DMS114 treated with DMSO at 0.1 percent for 48 hours (cell line): ENCODE results near the gene KCNS3.
"Not testable (repeated sequence)": the region's sequence is repeated elsewhere in the genome, so short reads cannot be mapped to it uniquely, and the experiment has no call there.

ENCODE experiments used
- DNase-seq: peaks from one replicate; lab custom pipeline; 2025; ENCODE audit not compliant: unreplicated experiment; lab: John Stamatoyannopoulos, UW

Gene KCNS3

GRCh38 chr2:17936599-17936998, 58.1 kb downstream of the KCNS3 start:
- DNase-seq: no peak

- DNase-seq: no peak
Observed at GRCh38 chr2:17940091-17940630, 61.7 kb downstream of the KCNS3 start.

DNA sequence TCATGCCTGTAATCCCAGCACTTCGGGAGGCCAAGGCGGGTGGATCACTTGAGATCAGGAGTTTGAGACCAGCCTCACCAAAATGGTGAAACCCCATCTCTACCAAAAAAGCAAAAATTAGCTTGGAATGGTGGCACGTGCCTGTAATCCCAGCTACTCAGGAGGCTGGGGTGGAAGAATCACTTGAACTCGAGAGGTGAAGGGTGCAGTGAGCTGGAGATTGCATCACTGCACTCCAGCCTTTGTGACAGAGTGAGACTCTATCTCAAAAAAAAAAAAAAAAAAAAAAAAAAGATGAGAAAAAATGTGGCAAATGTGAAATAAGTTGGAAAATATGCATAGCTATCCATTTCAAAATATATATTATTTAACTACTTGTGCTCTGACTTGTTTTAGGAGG, 65.0 kb downstream of the KCNS3 start:
- DNase-seq: no peak

- no peak for DNase-seq
Observed at GRCh38 chr2:17947113-17947512, 68.6 kb downstream of the KCNS3 start.

- DNase-seq: no peak
Observed at GRCh38 chr2:17950006-17950405, 71.5 kb downstream of the KCNS3 start.

- no peak for DNase-seq
Observed at GRCh38 chr2:17951563-17951962, 73.1 kb downstream of the KCNS3 start.

GRCh38 chr2:17958466-17959092, 80.1 kb downstream of the KCNS3 start:
- no peak for DNase-seq

- no peak for DNase-seq
Observed at GRCh38 chr2:17959356-17959755, 80.9 kb downstream of the KCNS3 start.

DNA sequence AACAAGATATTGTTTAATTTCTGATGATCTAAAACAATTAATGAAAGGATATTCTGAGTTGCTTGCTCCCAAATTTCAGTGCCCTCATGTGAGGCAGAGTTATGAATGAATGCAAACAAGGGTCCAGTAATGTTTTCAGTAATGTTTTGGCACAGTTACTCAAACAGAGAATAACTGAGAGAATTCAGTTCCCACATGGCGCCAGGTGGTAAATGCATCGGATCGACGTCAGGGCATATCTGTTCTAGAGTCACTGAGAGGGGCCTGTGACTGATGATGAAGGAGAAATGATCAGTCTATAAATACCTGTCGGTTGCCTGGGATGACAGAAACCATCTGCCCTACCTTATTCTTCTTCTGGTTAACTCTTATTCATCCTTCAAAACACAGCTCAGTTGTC, 81.4 kb downstream of the KCNS3 start:
- no peak for DNase-seq

DNA sequence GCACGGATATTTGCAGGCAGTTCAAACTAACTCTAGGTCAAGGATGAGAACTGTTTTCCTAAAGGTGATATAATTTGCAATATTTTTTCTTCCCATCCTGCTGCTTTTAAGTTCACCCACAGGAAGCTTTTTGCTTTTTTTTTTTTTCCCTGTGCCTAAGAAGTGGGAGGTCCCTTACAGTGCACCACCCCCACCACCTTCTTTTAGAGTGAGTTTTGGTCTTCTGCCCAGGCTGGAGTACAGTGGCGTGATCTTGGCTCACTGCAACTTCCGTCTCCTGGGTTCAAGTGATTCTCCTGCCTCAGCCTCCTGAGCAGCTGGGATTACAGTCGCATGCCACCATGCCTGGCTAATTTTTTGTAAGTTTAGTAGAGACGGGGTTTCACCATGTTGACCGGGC, 82.5 kb downstream of the KCNS3 start:
- DNase-seq: no peak

DNA sequence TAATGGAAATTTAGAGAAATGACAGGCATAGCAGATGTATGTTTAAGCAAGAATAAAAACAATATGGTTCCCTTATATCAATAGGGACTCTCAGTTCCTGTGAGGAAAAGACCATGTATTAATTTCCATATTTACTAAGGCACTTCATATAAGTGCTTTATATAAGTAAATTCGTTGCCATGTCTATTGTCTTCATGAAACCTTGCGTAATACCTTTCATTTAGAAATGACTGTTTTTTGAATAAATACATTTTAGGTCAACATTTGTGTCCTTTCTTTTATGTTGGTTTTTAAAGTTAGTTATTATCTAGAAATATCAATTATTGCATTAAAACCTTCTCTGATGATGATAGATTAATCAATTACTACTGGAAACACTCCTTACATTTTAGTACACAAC, 83.3 kb downstream of the KCNS3 start:
- DNase-seq: no peak

GRCh38 chr2:17962876-17963275, 84.4 kb downstream of the KCNS3 start:
- DNase-seq: no peak

DNA sequence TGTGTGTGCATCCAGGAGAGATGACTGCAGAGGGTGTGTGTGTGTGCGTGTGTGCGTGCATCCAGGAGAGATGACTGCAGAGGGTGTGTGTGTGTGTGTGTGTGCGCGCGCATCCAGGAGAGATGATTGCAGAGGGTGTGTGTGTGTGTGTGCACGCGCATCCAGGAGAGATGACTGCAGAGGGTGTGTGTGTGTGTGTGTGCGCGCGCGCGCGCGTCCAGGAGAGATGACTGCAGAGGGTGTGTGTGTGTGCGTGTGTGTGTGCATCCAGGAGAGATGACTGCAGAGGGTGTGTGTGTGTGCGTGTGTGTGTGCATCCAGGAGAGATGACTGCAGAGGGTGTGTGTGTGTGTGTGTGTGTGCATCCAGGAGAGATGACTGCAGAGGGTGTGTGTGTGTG, 85.1 kb downstream of the KCNS3 start:
- not testable (repeated sequence) for DNase-seq

DNA sequence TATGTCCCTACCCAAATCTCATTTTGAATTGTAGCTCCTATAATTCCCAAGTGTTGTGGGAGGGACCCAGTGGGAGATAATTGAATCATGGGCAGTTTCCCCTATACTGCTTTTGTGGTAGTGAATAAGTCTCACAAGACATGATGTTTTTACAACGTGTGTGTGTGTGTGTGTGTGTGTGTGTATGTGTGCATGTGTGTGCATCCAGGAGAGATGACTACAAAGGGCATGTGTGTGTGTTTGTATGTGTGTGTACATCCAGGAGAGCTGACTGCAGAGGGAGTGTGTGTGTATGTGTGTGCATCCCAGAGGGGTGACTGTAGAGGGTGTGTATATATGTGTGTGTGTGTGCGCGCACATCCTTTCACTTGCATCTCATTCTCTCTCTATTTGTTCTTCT, 86.7 kb downstream of the KCNS3 start:
- no peak for DNase-seq

GRCh38 chr2:17966798-17967197, 88.3 kb downstream of the KCNS3 start:
- DNase-seq: no peak

DNA sequence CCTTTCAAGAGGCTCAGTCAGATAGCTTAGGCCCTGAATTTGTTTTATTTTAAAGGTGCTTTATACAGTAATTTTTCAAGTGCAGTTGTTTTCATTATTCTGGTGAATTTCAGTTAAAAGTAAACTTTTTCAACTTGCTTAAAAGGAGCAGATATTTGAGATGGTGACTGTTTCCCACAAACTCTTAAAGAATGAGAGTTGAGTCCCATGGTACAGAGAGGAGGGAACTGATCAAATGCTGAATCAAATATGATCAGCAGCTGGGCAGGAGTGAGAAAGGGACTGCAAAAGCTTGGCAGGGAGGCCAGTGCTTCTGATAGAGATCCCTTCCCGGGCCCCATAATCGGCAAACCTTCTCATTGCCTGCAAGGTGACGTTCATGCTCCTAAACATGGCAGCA, 91.2 kb downstream of the KCNS3 start:
- no peak for DNase-seq

GRCh38 chr2:17971531-17972125, 93.2 kb downstream of the KCNS3 start:
- DNase-seq: no peak

DNA sequence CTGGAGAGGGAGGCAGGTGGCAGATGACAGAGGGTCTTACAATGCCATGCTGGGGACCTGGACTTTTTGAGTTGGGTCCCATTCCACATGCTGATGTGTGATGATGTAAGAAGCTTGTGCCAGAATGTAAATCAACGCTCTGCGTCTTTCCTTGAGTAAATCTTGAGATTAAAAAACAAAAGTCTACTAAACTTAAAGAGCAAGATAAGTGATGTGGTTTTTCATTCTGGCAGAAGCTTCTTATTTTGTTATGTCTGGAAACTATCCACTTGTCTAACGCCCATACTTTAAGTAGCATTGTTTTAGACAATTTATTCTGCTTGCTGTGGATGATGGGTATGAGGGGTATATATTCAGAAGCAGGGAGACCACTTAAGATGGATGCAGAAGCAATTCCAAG, 94.5 kb downstream of the KCNS3 start:
- no peak for DNase-seq

GRCh38 chr2:17975401-17975800, 96.9 kb downstream of the KCNS3 start:
- no peak for DNase-seq

GRCh38 chr2:17976871-17977746, 98.6 kb downstream of the KCNS3 start:
- no peak for DNase-seq

DNA sequence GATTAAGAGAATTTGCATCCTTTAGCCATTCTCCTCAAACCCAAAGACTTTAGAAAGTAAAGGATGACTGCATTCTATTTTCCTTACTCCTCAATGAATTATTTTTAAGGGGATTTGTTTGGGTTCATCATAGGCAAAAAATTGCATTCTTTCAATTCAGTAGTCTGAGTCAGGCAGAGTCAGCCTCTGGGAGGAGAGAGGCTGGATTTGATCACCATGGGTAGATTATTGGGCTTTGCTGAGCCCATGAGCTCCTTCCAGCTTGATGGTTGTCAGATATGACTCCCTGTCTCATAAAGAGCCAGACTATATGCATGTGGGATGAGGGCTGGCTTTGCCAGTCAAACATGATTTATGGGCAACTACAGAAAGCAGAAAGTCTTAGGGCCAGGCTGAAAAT, 101.2 kb downstream of the KCNS3 start:
- no peak for DNase-seq

DNA sequence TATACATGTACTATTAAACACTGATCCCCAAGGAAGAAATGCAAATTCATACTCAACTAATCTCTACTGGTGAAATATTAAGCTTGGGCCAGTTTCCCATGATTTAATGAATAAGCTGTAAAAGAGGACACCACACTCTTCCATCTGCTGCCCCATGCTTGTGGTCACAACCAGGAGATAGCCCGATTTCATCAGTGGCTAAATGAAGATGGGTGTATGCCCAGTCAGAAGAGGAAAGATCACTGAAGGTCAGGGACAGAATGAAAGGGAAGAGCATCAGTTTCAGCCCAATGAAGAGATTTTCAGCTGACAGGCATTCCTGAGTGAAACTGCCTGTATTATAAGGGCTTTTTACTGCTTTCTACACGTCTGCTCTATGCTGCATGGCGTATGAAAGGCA, 103.5 kb downstream of the KCNS3 start:
- no peak for DNase-seq
